HFF-Myc (cell line): ENCODE measurements around the gene LRP4.

Source experiments
- DNase-seq: peaks from one replicate; pipeline ENCODE4 v3.0.0-alpha.2; 2011; ENCODE audit warnings: low read depth; ENCODE audit errors: extremely low read depth
- H3K4me3 ChIP-seq: replicated peaks from 2 replicates; pipeline ENCODE4 v1.5.1; 2011; ENCODE audit warnings: low read depth, mild to moderate bottlenecking, control low read depth, low read length
- CTCF ChIP-seq: IDR thresholded peaks from 2 replicates; pipeline ENCODE4 v1.5.1; 2012; ENCODE audit warnings: mild to moderate bottlenecking, low read depth, low read length, control low read depth; ENCODE audit errors: missing control alignments

Gene LRP4

GRCh38 chr11:46865340-46865739, 53.0 kb downstream of the LRP4 start:
- TF ChIP-seq CTCF, result no peak
- DNase-seq, result peak; percentile 6
- H3K4me3 ChIP-seq, result no peak overlapping the region

DNA sequence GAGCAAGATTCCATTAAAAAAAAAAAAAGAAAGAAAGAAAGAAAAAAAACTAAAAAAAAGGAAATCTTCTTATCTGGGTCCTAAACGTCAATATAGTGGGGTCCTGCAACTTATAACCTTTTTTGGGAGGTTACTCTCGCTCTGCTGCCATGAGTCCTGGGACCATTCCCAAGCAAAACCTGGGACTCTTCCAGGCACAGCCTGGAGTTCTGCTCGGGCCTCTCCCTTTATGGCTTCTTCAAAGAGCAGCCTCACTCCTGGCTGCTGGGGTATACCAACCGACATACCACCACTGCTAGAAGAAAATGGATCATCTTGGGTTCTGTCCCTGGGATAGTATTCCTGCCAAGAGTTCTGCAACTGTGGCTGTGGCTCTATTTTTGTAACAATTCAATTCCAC, 58.1 kb downstream of the LRP4 start:
- no peak for TF ChIP-seq CTCF
- no peak for DNase-seq
- no peak overlapping the region for H3K4me3 ChIP-seq

GRCh38 chr11:46858920-46859546, 59.3 kb downstream of the LRP4 start:
- DNase-seq, result no peak
- no peak for TF ChIP-seq CTCF
- H3K4me3 ChIP-seq, result no peak overlapping the region

DNA sequence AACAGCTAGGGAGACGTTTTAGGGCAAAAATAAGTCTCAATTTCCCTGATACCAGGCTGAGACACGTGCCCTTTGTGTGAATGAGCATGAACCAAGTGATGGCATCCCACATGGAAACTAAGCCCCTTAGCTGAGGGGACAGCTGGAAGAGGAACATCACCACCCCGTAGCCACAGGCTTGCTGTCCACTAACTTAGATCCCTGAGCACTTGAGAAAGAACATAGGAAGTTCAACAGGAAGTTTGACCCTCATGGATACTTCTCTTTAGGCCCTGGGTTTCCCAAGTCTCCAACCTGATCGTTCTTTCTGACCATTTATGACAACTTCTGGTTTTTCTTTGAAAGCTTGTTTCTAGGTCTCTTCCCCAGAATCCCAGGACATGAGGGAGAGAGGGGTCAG, 60.7 kb downstream of the LRP4 start:
- no peak for TF ChIP-seq CTCF
- H3K4me3 ChIP-seq, result no peak overlapping the region
- DNase-seq, result no peak

- no peak for TF ChIP-seq CTCF
- DNase-seq, result no peak
- no peak overlapping the region for H3K4me3 ChIP-seq
These were observed 61.6 kb downstream of the LRP4 start for GRCh38 chr11:46856605-46857343.

DNA sequence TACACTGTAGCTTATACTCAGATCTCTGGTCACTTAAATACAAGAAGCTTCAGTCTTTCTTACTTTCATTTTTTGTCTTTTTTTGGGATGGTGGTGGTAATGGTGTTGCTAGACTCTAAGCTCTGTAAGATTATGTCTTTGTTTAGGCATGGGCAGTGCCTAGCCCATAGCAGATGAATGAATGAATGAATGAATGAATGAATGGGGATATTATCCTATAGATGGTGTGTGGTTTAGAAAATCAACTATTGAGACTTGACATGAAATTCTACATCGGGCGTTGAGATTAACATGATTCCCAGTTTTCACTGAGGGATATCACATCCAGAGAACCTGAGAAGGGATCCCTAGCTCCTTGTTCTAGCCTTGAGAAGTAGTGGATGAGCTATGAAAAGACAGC, 62.5 kb downstream of the LRP4 start:
- DNase-seq, result no peak
- no peak for TF ChIP-seq CTCF
- H3K4me3 ChIP-seq, result no peak overlapping the region
